T follicular helper cell (primary cell): ENCODE results near the gene FBN1.

Experiments
- DNase-seq: peaks from one replicate; pipeline ENCODE4 v3.0.0-alpha.2; 2020; ENCODE audit warnings: low read depth

The FBN1 gene

GRCh38 chr15:48622237-48622636, 23.3 kb downstream of the FBN1 start:
- no peak for DNase-seq

- DNase-seq: no peak
Measured at GRCh38 chr15:48619446-48619845, 26.1 kb downstream of the FBN1 start.

GRCh38 chr15:48617619-48618018, 27.9 kb downstream of the FBN1 start:
- no peak for DNase-seq

GRCh38 chr15:48616216-48616615, 29.3 kb downstream of the FBN1 start:
- no peak for DNase-seq

GRCh38 chr15:48614051-48614450, 31.5 kb downstream of the FBN1 start:
- no peak for DNase-seq

- DNase-seq: no peak
Measured at GRCh38 chr15:48609486-48609885, 36.0 kb downstream of the FBN1 start.

GRCh38 chr15:48607846-48608245, 37.7 kb downstream of the FBN1 start:
- DNase-seq: no peak

- DNase-seq: no peak
Measured at GRCh38 chr15:48604567-48604966, 40.9 kb downstream of the FBN1 start.

- no peak for DNase-seq
Measured at GRCh38 chr15:48603922-48604321, 41.6 kb downstream of the FBN1 start.

GRCh38 chr15:48603123-48603500, 42.4 kb downstream of the FBN1 start:
- DNase-seq: no peak

GRCh38 chr15:48602358-48603122, 43.0 kb downstream of the FBN1 start:
- DNase-seq: no peak

- no peak for DNase-seq
Measured at GRCh38 chr15:48601095-48601494, 44.4 kb downstream of the FBN1 start.

- DNase-seq: no peak
Measured at GRCh38 chr15:48596841-48597240, 48.7 kb downstream of the FBN1 start.

GRCh38 chr15:48596415-48596814, 49.1 kb downstream of the FBN1 start:
- no peak for DNase-seq

- no peak for DNase-seq
Measured at GRCh38 chr15:48595981-48596380, 49.5 kb downstream of the FBN1 start.

- DNase-seq: no peak
Measured at GRCh38 chr15:48592933-48593332, 52.6 kb downstream of the FBN1 start.

GRCh38 chr15:48592221-48592731, 53.2 kb downstream of the FBN1 start:
- DNase-seq: no peak

GRCh38 chr15:48590723-48591122, 54.8 kb downstream of the FBN1 start:
- no peak for DNase-seq

GRCh38 chr15:48584812-48585563, 60.5 kb downstream of the FBN1 start:
- no peak for DNase-seq

- no peak for DNase-seq
Measured at GRCh38 chr15:48584090-48584811, 61.3 kb downstream of the FBN1 start.

- DNase-seq: no peak
Measured at GRCh38 chr15:48582452-48583247, 62.9 kb downstream of the FBN1 start.

GRCh38 chr15:48581219-48581618, 64.3 kb downstream of the FBN1 start:
- DNase-seq: no peak
